ENCODE results near the gene CIBAR2. TPM values are rescaled to one million over a fixed set of nuclear protein-coding genes. Genes with fewer than 3 reads are reported as not detected.

Gene CIBAR2
- total RNA-seq, 4 donors from 2014 or later = not detected

- Histone ChIP-seq H3K9me3 (no peaks in the 10 kb centered on the region), H3K36me3 (no peaks in the 10 kb centered on the region), H3K4me3 (replicated peaks in 1 of 3) (no peak overlapping the region), H3K27me3 (no peaks in the 10 kb centered on the region), H3K4me1 (peaks cover 18 to 24% of the 10 kb centered on the region in 2 donors), H3K27ac (no peak overlapping the region)
- DNase-seq = no peak
- 95 to 98% methylated on average over 16 of the region's 21 CpGs for WGBS, 2 donors
- intact Hi-C loops (cut with DNase I) = loop anchor here (10.0 kb wide), 1 partner anchor 333 kb away; no protein-coding TSS in a partner anchor
- TF ChIP-seq POLR2A (IDR thresholded peaks at IDR 0.05) = no peak
- TF ChIP-seq CTCF (IDR thresholded peaks at IDR 0.05) = no peak
Observed at GRCh38 chr16:85087899-85088569, 24.2 kb downstream of the CIBAR2 start.

- intact Hi-C loops (cut with DNase I) = loop anchor here (10.0 kb wide), 1 partner anchor 332 kb away; no protein-coding TSS in a partner anchor
- Histone ChIP-seq H3K36me3 (no peaks in the 10 kb centered on the region), H3K4me1 (peaks cover 18 to 30% of the 10 kb centered on the region in 2 donors), H3K9me3 (no peaks in the 10 kb centered on the region), H3K4me3 (replicated peaks in 1 of 3) (no peak overlapping the region), H3K27me3 (no peaks in the 10 kb centered on the region), H3K27ac (no peak overlapping the region)
- TF ChIP-seq POLR2A (IDR thresholded peaks at IDR 0.05) = no peak
- TF ChIP-seq CTCF (IDR thresholded peaks at IDR 0.05) = peak; percentile 17 to 70 (median 47)
- DNase-seq = peak; percentile 56 to 78
- 80 to 81% methylated on average over 36 to 37 of the region's 37 CpGs for WGBS, 2 donors
Observed at GRCh38 chr16:85086347-85087291, 25.7 kb downstream of the CIBAR2 start.

GRCh38 chr16:85085721-85086120, 26.6 kb downstream of the CIBAR2 start:
- H3K27ac ChIP-seq = no peak overlapping the region
- TF ChIP-seq POLR2A (IDR thresholded peaks at IDR 0.05) (no peak), CTCF (IDR thresholded peaks at IDR 0.05) (no peak)
- intact Hi-C loops (cut with DNase I) = loop anchor here (10.0 kb wide), 1 partner anchor 331 kb away; no protein-coding TSS in a partner anchor

GRCh38 chr16:85084841-85085510, 27.3 kb downstream of the CIBAR2 start:
- intact Hi-C loops (cut with DNase I) = loop anchor here (10.0 kb wide), 1 partner anchor 330 kb away; no protein-coding TSS in a partner anchor
- Histone ChIP-seq H3K27me3 (no peaks in the 10 kb centered on the region), H3K4me3 (replicated peaks in 1 of 3) (no peak overlapping the region), H3K9me3 (no peaks in the 10 kb centered on the region), H3K36me3 (peaks cover 0 to 4% of the 10 kb centered on the region in 2 donors), H3K27ac (no peak overlapping the region), H3K4me1 (peaks cover 8 to 18% of the 10 kb centered on the region in 2 donors)
- DNase-seq = no peak
- no peak for TF ChIP-seq CTCF (IDR thresholded peaks at IDR 0.05)
- TF ChIP-seq POLR2A (IDR thresholded peaks at IDR 0.05) = no peak
- 88 to 90% methylated on average over 16 of the region's 16 CpGs for WGBS, 2 donors

More at GRCh38 chr16:85085721-85086120, 26.6 kb downstream of the CIBAR2 start:
- peaks cover 15 to 26% of the 10 kb centered on the region in 2 donors for H3K4me1 ChIP-seq
- no peak for DNase-seq
- H3K27me3 ChIP-seq = no peaks in the 10 kb centered on the region
- WGBS, 2 donors = 95 to 96% methylated on average over 17 of the region's 17 CpGs
- H3K9me3 ChIP-seq = no peaks in the 10 kb centered on the region
- peaks cover 0 to 4% of the 10 kb centered on the region in 2 donors for H3K36me3 ChIP-seq
- no peak overlapping the region for H3K4me3 ChIP-seq (replicated peaks in 1 of 3)
